ENCODE results near the gene PKLR. TPM values are rescaled to one million over a fixed set of nuclear protein-coding genes. Genes with fewer than 3 reads are reported as not detected.

Gene PKLR
- total and polyA plus RNA-seq, 2 donors (not counting 1 experiment from before 2014, with no cell fraction given) = not detected

DNA sequence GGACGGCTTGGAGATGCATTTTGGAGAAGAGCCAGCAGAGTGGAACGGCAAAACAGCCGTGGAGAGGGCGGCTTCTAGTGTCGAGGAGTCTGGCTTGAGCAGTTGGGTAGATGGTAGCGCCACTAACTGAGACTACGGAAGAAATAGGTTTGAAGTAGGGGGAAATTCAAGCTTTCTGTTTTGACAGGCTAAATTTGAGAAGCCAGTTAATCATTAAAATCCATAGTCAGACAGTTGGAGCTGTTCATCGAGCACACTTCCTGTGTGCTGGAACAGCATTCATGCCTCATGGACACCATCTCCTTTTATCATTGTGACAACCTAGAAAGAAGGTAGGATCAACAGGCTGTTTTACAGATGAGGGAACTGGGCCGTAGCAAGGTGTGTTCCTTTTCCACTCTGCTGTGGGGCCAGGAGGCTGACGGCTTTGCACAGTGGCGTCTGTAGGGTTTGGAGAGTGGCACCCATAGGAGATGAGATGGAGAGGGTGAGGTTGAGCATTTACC, 3.4 kb upstream of the PKLR start:
- WGBS (ENCODE audit: insufficient coverage) = 95% methylated on average over 5 of the region's 11 CpGs
- CTCF ChIA-PET = interaction anchor here (1.9 to 5.0 kb wide), 3 partner anchors 14 to 54 kb away, joined by 5 to 46 read pairs (median 31); no protein-coding TSS in a partner anchor
- peaks cover 11% of the 10 kb centered on the region for H3K4me1 Mint-ChIP-seq

More for the DNA sequence above, 3.4 kb upstream of the PKLR start:
- H3K27ac ChIP-seq (ENCODE audit: low read length in 2 of 2) = no peak overlapping the region
- peaks cover 5 to 16% of the 10 kb centered on the region in 2 donors for H3K4me1 ChIP-seq (ENCODE audit: control insufficient read depth in 2 of 2, insufficient read depth in 2 of 2, low read length in 2 of 2)
- intact Hi-C loops (cut with micrococcal nuclease) = loop anchor here (5.0 kb wide), 1 partner anchor 553 kb away; the partner anchor contains the start of genes GON4L and SYT11
- H3K9me3 Mint-ChIP-seq (ENCODE audit: insufficient read depth) = no peaks in the 10 kb centered on the region
- no peak overlapping the region for H3K4me3 ChIP-seq (ENCODE audit: control extremely low read depth in 1 of 5, extremely low read depth in 1 of 5, insufficient read depth in 1 of 5, low read depth in 2 of 5, low read length in 4 of 5)
- H3K4me3 Mint-ChIP-seq = no peak overlapping the region
- H3K36me3 ChIP-seq (replicated peaks in 1 of 2; ENCODE audit: control extremely low read depth in 1 of 2, control insufficient read depth in 1 of 2, extremely low read depth in 1 of 2, insufficient read depth in 2 of 2, low read length in 1 of 2) = no peaks in the 10 kb centered on the region
- no peak overlapping the region for H3K9ac ChIP-seq (ENCODE audit: low read length)
- no peak overlapping the region for H3K4me2 ChIP-seq (replicated peaks; ENCODE audit: low read depth, low read length, poor library complexity, severe bottlenecking)
- H3K9me3 ChIP-seq (ENCODE audit: control extremely low read depth in 1 of 3, control insufficient read depth in 2 of 3, insufficient read depth in 1 of 3, low read length in 2 of 3) = peaks cover 0 to under 1% (median 0%) of the 10 kb centered on the region in 3 donors
- DNase-seq (no peak), ATAC-seq (ENCODE audit: low read depth) (no peak)
- H4K20me1 ChIP-seq (ENCODE audit: control insufficient read depth, insufficient read depth, low read length, poor library complexity, severe bottlenecking) = no peaks in the 10 kb centered on the region
- H3K27me3 ChIP-seq (replicated peaks in 1 of 4; ENCODE audit: control extremely low read depth in 1 of 4, control insufficient read depth in 3 of 4, insufficient read depth in 4 of 4, low read length in 3 of 4) = no peaks in the 10 kb centered on the region
- POLR2A ChIA-PET = no interaction called here
- no peak overlapping the region for H3K27ac Mint-ChIP-seq
- H3K79me2 ChIP-seq (ENCODE audit: control insufficient read depth, insufficient read depth, low read length) = peaks cover 10% of the 10 kb centered on the region
- TF ChIP-seq, protein P1, sequence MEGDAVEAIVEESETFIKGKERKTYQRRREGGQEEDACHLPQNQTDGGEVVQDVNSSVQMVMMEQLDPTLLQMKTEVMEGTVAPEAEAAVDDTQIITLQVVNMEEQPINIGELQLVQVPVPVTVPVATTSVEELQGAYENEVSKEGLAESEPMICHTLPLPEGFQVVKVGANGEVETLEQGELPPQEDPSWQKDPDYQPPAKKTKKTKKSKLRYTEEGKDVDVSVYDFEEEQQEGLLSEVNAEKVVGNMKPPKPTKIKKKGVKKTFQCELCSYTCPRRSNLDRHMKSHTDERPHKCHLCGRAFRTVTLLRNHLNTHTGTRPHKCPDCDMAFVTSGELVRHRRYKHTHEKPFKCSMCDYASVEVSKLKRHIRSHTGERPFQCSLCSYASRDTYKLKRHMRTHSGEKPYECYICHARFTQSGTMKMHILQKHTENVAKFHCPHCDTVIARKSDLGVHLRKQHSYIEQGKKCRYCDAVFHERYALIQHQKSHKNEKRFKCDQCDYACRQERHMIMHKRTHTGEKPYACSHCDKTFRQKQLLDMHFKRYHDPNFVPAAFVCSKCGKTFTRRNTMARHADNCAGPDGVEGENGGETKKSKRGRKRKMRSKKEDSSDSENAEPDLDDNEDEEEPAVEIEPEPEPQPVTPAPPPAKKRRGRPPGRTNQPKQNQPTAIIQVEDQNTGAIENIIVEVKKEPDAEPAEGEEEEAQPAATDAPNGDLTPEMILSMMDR (IDR thresholded peaks at IDR 0.05) = no peak
- no peak for TF ChIP-seq EZH2 (IDR thresholded peaks at IDR 0.05; ENCODE audit: borderline replicate concordance, insufficient read depth, low read depth, low read length, poor library complexity, severe bottlenecking)
- no peak overlapping the region for H2AFZ ChIP-seq (ENCODE audit: insufficient read depth, low read depth, low read length, poor library complexity, severe bottlenecking)
- peaks cover 4% of the 10 kb centered on the region for H3K27me3 Mint-ChIP-seq

Data from B cell (primary cell).